SK-N-SH (cell line): ENCODE measurements around the gene PRELID3B. TPM values are rescaled to one million over a fixed set of nuclear protein-coding genes. Genes with fewer than 3 reads are reported as not detected.

Experiments used
- CTCF ChIA-PET: fragments of 300-600, 350-600 bp; formaldehyde crosslinking; extraction: SDS; loops from one replicate; lab custom pipeline; 2021; lab: Yijun Ruan, JAX
- POLR2A ChIA-PET: fragments of 350-600 bp; sonication (Branson Sonifier 250); formaldehyde crosslinking; extraction: SDS; loops from one replicate; lab custom pipeline; 2020; ENCODE audit warnings: antibody characterized with exemption, inconsistent platforms; lab: Yijun Ruan, JAX
- DNase-seq: peaks from one replicate; pipeline ENCODE4 v3.0.0; 2012
- H2AFZ ChIP-seq: fragments of 200-600 bp; sonication (generic); 2 replicates; pipeline ENCODE4 v1.8.1; 2016; ENCODE audit warnings: antibody characterized with exemption, mild to moderate bottlenecking, low read depth
- H3F3A ChIP-seq: fragments of 200-600 bp; sonication (generic); replicated peaks from 2 replicates; pipeline ENCODE3; 2016; ENCODE audit warnings: antibody characterized with exemption, mild to moderate bottlenecking; ENCODE audit not compliant: insufficient read depth
- H3K27ac ChIP-seq, 2 experiments: fragments of 200-500 bp in 1 of 2; fragments of 200-600 bp in 1 of 2; sonication (Bioruptor generic) in 1 of 2; sonication (generic), shearing (Covaris generic) in 1 of 2; 2 replicates each; pipeline versions ENCODE4 v1.5.1 to v1.6.1; 2014 to 2016; ENCODE audit warnings: low read depth in 2 of 2, inconsistent platforms in 1 of 2, low read length in 1 of 2, mild to moderate bottlenecking in 1 of 2, mixed read lengths in 1 of 2
- H3K27me3 ChIP-seq: fragments of 200-600 bp; sonication (generic), shearing (Covaris generic); 2 replicates; pipeline ENCODE4 v1.6.1; 2016; ENCODE audit warnings: mixed run types; ENCODE audit not compliant: insufficient read depth
- H3K36me3 ChIP-seq, 2 experiments: fragments of 200-500 bp in 1 of 2; fragments of 200-600 bp in 1 of 2; sonication (Bioruptor generic) in 1 of 2; sonication (generic) in 1 of 2; replicated peaks in 1 of 2; 2 replicates each; pipeline versions ENCODE3 to v1.5.1; 2014 to 2016; ENCODE audit warnings: low read length in 1 of 2, mild to moderate bottlenecking in 1 of 2; ENCODE audit not compliant: insufficient read depth in 2 of 2, control insufficient read depth in 1 of 2
- H3K4me1 ChIP-seq, 2 experiments: fragments of 200-500 bp in 1 of 2; fragments of 200-600 bp in 1 of 2; sonication (Bioruptor generic) in 1 of 2; sonication (generic), shearing (Covaris generic) in 1 of 2; 2 replicates each; pipeline versions ENCODE4 v1.5.1 to v1.6.1; 2014 to 2016; ENCODE audit warnings: low read depth in 1 of 2, low read length in 1 of 2, mixed run types in 1 of 2; ENCODE audit not compliant: insufficient read depth in 2 of 2, control insufficient read depth in 1 of 2
- H3K4me2 ChIP-seq: fragments of 200-600 bp; sonication (generic), shearing (Covaris generic); 2 replicates; pipeline ENCODE4 v1.6.1; 2017; ENCODE audit warnings: mixed run types
- H3K4me3 ChIP-seq, 2 experiments: fragments of 200-500 bp in 1 of 2; fragments of 200-600 bp in 1 of 2; sonication (Bioruptor generic) in 1 of 2; sonication (generic), shearing (Covaris generic) in 1 of 2; 2 replicates each; pipeline versions ENCODE4 v1.5.1 to v1.8.1; 2014 to 2016; ENCODE audit warnings: low read depth in 2 of 2, inconsistent platforms in 1 of 2, low read length in 1 of 2, mild to moderate bottlenecking in 1 of 2, mixed read lengths in 1 of 2, moderate library complexity in 1 of 2
- H3K79me2 ChIP-seq: fragments of 200-600 bp; sonication (generic); 2 replicates; pipeline ENCODE4 v1.8.1; 2017; ENCODE audit warnings: mild to moderate bottlenecking; ENCODE audit not compliant: insufficient read depth
- H3K9ac ChIP-seq: fragments of 200-600 bp; sonication (generic); 2 replicates; pipeline ENCODE4 v1.6.1; 2017; ENCODE audit warnings: mixed run types
- H3K9me2 ChIP-seq: fragments of 200-600 bp; sonication (generic); 2 replicates; pipeline ENCODE4 v1.6.1; 2017; ENCODE audit warnings: mixed run types
- H3K9me3 ChIP-seq: fragments of 200-600 bp; sonication (generic); 2 replicates; pipeline ENCODE4 v1.6.1; 2017; ENCODE audit warnings: mixed run types, mild to moderate bottlenecking, moderate library complexity
- H4K20me1 ChIP-seq: fragments of 200-600 bp; sonication (generic); 2 replicates; pipeline ENCODE4 v1.6.1; 2017; ENCODE audit warnings: mild to moderate bottlenecking, mixed run types; ENCODE audit not compliant: insufficient read depth
- CHD2 ChIP-seq: fragments of 150-350 bp; IDR thresholded peaks from 2 replicates; pipeline ENCODE4 v1.6.1; 2018; ENCODE audit warnings: low read length; ENCODE audit not compliant: partially characterized antibody
- ELF1 ChIP-seq: IDR thresholded peaks from 2 replicates; pipeline ENCODE4 v1.4.0; 2012
- FOSL2 ChIP-seq: IDR thresholded peaks from 2 replicates; pipeline ENCODE4 v1.4.0; 2012; ENCODE audit warnings: low read depth, mild to moderate bottlenecking, moderate library complexity, borderline replicate concordance
- FOXJ3 ChIP-seq: sonication (generic); formaldehyde crosslinking; IDR thresholded peaks from 2 replicates; pipeline ENCODE4 v1.5.1; 2020; ENCODE audit warnings: mild to moderate bottlenecking, missing genetic modification reagents
- FOXM1 ChIP-seq: IDR thresholded peaks from 2 replicates; pipeline ENCODE4 v1.4.0; 2012; ENCODE audit warnings: low read depth, mild to moderate bottlenecking
- GABPA ChIP-seq: IDR thresholded peaks from 2 replicates; pipeline ENCODE4 v1.4.0; 2012; ENCODE audit warnings: low read depth, mild to moderate bottlenecking
- GATA2 ChIP-seq: sonication (generic); formaldehyde crosslinking; IDR thresholded peaks from 2 replicates; pipeline ENCODE4 v1.5.0; 2020; ENCODE audit warnings: mild to moderate bottlenecking, missing genetic modification reagents
- MXI1 ChIP-seq: IDR thresholded peaks from 2 replicates; pipeline ENCODE4 v1.6.1; 2012; ENCODE audit warnings: mild to moderate bottlenecking, low read depth, low read length, improper control_type of control experiment
- NRF1 ChIP-seq: IDR thresholded peaks from 2 replicates; pipeline ENCODE4 v1.6.1; 2012; ENCODE audit warnings: low read depth, mild to moderate bottlenecking, low read length
- RAD21 ChIP-seq: IDR thresholded peaks from 2 replicates; pipeline ENCODE4 v1.6.1; 2012; ENCODE audit warnings: mild to moderate bottlenecking, low read length
- RXRA ChIP-seq: IDR thresholded peaks from 2 replicates; pipeline ENCODE4 v1.4.0; 2012; ENCODE audit warnings: low read depth, mild to moderate bottlenecking, borderline replicate concordance
- SIN3A ChIP-seq: IDR thresholded peaks from 2 replicates; pipeline ENCODE4 v1.6.1; 2012; ENCODE audit warnings: low read depth, mild to moderate bottlenecking, low read length, moderate library complexity, borderline replicate concordance
- TCF12 ChIP-seq: IDR thresholded peaks from 2 replicates; pipeline ENCODE4 v1.4.0; 2012
- TEAD4 ChIP-seq: IDR thresholded peaks from 2 replicates; pipeline ENCODE4 v1.4.0; 2012; ENCODE audit warnings: mild to moderate bottlenecking, borderline replicate concordance; ENCODE audit not compliant: insufficient read depth
- YY1 ChIP-seq: IDR thresholded peaks from 2 replicates; pipeline ENCODE4 v1.4.0; 2012; ENCODE audit warnings: low read depth, mild to moderate bottlenecking
- WGBS: methylation state at CpG from one replicate; pipeline ENCODE4 v1.1.6; 2017; ENCODE audit warnings: low lambda C conversion rate; 5-methylcytosine and 5-hydroxymethylcytosine counted together
- polyA plus RNA-seq, 3 experiments: library from polyadenylated mRNA; depleted of rRNA; stranded (reverse); fragments of >200 nt; gene quantifications; 2 replicates each; pipeline ENCODE4 v1.2.3, GENCODE V29; 2012
- TF ChIP-seq, protein P1 (sequence below): fragments of 150-350 bp; IDR thresholded peaks from 2 replicates; pipeline ENCODE4 v1.6.1; 2016; ENCODE audit warnings: mild to moderate bottlenecking, low read depth, low read length
- TF ChIP-seq, protein P2 (sequence below): IDR thresholded peaks from 2 replicates; pipeline ENCODE4 v1.4.0; 2012; ENCODE audit warnings: low read depth, borderline replicate concordance
- TF ChIP-seq, protein P3 (sequence below): IDR thresholded peaks from 2 replicates; pipeline ENCODE4 v1.4.0; 2012; ENCODE audit warnings: low read depth

Gene PRELID3B
- polyA plus RNA-seq, 1 of the 3 experiments (the other 2 are of a cell fraction): 20.9 TPM

DNA sequence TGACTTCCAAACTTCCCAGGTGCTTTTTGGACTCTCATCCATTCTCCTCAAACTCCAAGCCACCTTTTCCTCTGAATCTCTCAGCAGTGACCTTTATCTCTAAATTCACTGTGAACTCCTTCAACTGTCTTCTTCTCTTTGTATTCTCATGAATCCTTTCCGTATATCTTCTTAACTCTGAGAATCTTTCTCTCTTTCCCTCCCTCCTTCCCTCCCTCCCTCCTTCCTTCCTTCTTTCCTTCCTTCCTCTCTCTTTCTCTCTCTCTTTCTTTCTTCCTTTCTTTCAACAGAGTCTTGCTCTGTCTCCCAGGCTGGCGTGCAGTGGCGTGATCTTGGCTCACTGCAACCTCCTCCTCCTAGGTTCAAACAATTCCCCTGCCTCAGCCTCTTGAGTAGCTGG lies 4.3 kb upstream of the PRELID3B start:
- H3K27me3 ChIP-seq: no peaks in the 10 kb centered on the region
- H4K20me1 ChIP-seq: no peaks in the 10 kb centered on the region
- no peaks in the 10 kb centered on the region for H3K9me2 ChIP-seq
- CTCF ChIA-PET: no interaction called here
- POLR2A ChIA-PET: no interaction called here
- no peaks in the 10 kb centered on the region for H3K36me3 ChIP-seq
- peaks cover 7% of the 10 kb centered on the region for H3K79me2 ChIP-seq
- no peak for DNase-seq
- TF ChIP-seq FOXJ3 (CRISPR knock-in tag): no peak
- no peak for TF ChIP-seq SIN3A
- no peak for TF ChIP-seq CHD2
- TF ChIP-seq RAD21: no peak
- no peak for TF ChIP-seq TEAD4
- no peak for TF ChIP-seq FOXM1
- no peak for TF ChIP-seq MXI1
- TF ChIP-seq FOSL2: no peak
- TF ChIP-seq TCF12: no peak
- TF ChIP-seq GATA2 (CRISPR knock-in tag): no peak
- TF ChIP-seq, protein P1, sequence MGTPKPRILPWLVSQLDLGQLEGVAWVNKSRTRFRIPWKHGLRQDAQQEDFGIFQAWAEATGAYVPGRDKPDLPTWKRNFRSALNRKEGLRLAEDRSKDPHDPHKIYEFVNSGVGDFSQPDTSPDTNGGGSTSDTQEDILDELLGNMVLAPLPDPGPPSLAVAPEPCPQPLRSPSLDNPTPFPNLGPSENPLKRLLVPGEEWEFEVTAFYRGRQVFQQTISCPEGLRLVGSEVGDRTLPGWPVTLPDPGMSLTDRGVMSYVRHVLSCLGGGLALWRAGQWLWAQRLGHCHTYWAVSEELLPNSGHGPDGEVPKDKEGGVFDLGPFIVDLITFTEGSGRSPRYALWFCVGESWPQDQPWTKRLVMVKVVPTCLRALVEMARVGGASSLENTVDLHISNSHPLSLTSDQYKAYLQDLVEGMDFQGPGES: no peak
- TF ChIP-seq ELF1: no peak
- no peak overlapping the region for H3K27ac ChIP-seq
- no peaks in the 10 kb centered on the region for H3K9me3 ChIP-seq
- WGBS: 83% methylated on average over 3 of the region's 3 CpGs
- H3K4me3 ChIP-seq: no peak overlapping the region
- H3K4me1 ChIP-seq: peaks cover 0 to 8% of the 10 kb centered on the region in 2 experiments; a peak in 2 of 4 replicates
- no peak overlapping the region for H2AFZ ChIP-seq
- H3F3A ChIP-seq: no peaks in the 10 kb centered on the region
- no peak overlapping the region for H3K9ac ChIP-seq
- no peak overlapping the region for H3K4me2 ChIP-seq

DNA sequence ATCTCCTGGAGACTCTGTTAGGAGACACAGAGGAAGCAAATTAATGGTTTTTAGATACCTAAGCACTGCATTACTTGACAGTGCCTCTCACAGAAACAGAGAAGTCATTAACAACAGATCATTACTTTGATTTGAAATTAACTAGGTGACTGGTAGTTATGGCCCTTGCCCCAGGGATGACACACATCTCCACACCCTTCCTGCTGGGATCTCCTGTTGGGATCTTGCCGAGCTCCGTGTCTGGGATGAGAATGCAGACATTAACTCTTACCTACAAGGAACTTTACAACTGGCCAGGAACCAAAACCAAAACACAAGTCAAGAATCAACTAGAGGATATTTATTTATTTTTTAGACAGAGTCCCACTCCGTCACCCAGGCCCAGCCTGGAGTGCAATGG lies 2.2 kb upstream of the PRELID3B start:
- no peak for DNase-seq
- H3K4me2 ChIP-seq: no peak overlapping the region
- peaks cover 2% of the 10 kb centered on the region; the same call in 1 of the 2 replicates for H4K20me1 ChIP-seq
- H3K4me3 ChIP-seq: no peak overlapping the region
- TF ChIP-seq, protein P2, sequence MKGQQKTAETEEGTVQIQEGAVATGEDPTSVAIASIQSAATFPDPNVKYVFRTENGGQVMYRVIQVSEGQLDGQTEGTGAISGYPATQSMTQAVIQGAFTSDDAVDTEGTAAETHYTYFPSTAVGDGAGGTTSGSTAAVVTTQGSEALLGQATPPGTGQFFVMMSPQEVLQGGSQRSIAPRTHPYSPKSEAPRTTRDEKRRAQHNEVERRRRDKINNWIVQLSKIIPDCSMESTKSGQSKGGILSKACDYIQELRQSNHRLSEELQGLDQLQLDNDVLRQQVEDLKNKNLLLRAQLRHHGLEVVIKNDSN: no peak
- TF ChIP-seq CHD2: no peak
- TF ChIP-seq GABPA: no peak
- TF ChIP-seq YY1: no peak
- TF ChIP-seq RXRA: no peak
- TF ChIP-seq NRF1: no peak
- TF ChIP-seq TEAD4: no peak
- TF ChIP-seq, protein P3, sequence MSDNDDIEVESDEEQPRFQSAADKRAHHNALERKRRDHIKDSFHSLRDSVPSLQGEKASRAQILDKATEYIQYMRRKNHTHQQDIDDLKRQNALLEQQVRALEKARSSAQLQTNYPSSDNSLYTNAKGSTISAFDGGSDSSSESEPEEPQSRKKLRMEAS: no peak
- TF ChIP-seq, all 33 proteins: peak for 0
- Histone ChIP-seq H3K27me3 (no peaks in the 10 kb centered on the region), H3K9me3 (no peaks in the 10 kb centered on the region), H3K79me2 (peaks cover 28% of the 10 kb centered on the region), H3K9ac (no peak overlapping the region), H2AFZ (no peak overlapping the region), H3K36me3 (peaks cover 5 to 12% of the 10 kb centered on the region in 2 experiments), H3F3A (peaks cover 3% of the 10 kb centered on the region), H3K27ac (no peak overlapping the region), H3K9me2 (no peaks in the 10 kb centered on the region), H3K4me1 (peaks cover 7 to 26% of the 10 kb centered on the region in 2 experiments; a peak in 3 of 4 replicates)
- ChIA-PET CTCF (no interaction called here), POLR2A (no interaction called here)
- WGBS: 97% methylated on average over 3 of the region's 3 CpGs
